ENCODE measurements around the gene FYN.
A peak's percentile ranks its signal among the peaks of the same experiment; 100 is the strongest.

FYN gene

DNA sequence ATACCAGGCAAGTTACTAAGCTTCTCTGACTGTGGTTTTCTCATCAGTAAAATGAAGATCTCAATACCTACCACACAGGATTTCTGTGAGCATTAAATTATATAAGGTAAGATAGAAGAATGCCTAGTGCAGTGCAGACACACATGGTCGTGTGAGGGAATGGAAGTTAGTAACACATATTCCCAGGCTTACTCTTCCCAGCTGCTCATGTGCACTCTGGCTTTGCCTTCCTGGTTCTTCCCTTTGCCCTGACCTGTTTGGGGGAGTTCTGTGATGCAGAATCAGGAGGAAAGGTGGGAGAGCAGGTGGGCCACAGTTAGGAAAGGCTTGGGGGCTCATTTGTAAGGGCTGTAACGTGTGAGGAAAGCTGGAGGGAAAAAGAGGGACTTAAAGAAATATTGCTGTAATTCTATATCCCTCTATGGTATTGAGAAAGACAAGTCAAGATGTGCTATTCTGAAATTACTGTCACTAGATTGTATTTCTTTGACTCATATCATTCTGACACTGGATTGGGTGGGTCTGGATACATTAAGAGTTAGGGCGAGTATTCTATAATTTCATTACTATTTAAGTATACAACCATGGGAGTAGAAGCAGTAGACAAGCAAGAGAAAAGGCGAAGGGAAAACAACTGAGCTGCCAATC, 47.7 kb downstream of the FYN start:
- DNase-seq (no peak), ATAC-seq (ENCODE audit: insufficient read depth, low read depth) (no peak)
- peaks cover 20% of the 10 kb centered on the region; the same call in 1 of the 2 replicates for H4K20me1 ChIP-seq (ENCODE audit: insufficient read depth, low read length)

DNA sequence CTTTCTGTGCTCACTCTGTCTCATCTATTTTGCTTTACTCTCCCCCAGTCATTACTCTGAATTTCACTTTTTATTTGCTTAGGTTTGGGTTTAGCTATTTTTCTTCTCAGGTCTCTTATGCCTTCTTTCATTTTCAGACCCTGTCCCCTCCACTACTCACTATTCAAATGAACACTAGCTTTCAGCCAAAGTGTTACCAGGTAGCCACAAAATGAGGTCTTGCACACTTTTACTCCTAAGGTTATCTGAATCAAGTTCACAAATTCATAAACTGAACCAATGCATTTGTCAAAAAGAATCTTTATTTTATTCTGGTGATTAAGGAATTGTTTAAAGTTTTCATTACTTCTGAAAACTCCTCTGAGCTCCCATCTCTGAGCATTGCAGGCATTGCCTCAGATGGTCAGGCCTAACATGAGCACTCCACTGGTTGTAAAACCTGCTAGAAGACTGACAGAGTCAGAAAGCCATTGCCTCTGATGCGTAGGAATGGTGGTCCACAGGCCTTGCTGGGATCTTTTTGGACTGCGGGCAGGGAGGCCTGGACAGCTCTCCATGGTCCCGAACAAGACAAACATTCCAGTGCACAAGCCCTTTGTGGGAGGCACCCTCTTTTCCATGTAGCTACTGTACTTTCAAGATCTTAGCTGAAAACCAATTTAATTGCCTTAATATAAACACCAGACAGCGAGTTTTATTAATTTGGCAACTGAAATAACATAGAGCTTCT, 48.5 kb downstream of the FYN start:
- no peaks in the 10 kb centered on the region for H3K27me3 ChIP-seq (ENCODE audit: insufficient read depth, low read length, poor library complexity)
- H3K9me3 ChIP-seq (ENCODE audit: insufficient read depth, low read length, severe bottlenecking): no peaks in the 10 kb centered on the region
- no peak for ATAC-seq (ENCODE audit: insufficient read depth, low read depth)
- peaks cover 24% of the 10 kb centered on the region; the same call in 1 of the 2 replicates for H3K36me3 ChIP-seq (ENCODE audit: insufficient read depth, low read length)
- no peak overlapping the region for H3K4me3 ChIP-seq (ENCODE audit: low read depth in 1 of 2, low read length in 2 of 2)
- H4K20me1 ChIP-seq (ENCODE audit: insufficient read depth, low read length): peaks cover 20% of the 10 kb centered on the region; the same call in 1 of the 2 replicates
- no peak overlapping the region for H3K9ac ChIP-seq (ENCODE audit: low read depth, low read length)
- no peak overlapping the region for H2AFZ ChIP-seq (ENCODE audit: low read depth, low read length)
- no peaks in the 10 kb centered on the region for H3K4me1 ChIP-seq (ENCODE audit: insufficient read depth, low read length)
- H3K4me2 ChIP-seq (ENCODE audit: insufficient read depth, low read length): no peak overlapping the region
- TF ChIP-seq CTCF (IDR thresholded peaks at IDR 0.05; ENCODE audit: borderline replicate concordance, extremely low read depth, low read length, poor library complexity, severe bottlenecking) (no peak), EZH2 (IDR thresholded peaks at IDR 0.05; ENCODE audit: borderline replicate concordance, low read depth, low read length, severe bottlenecking) (no peak)
- H3K79me2 ChIP-seq (ENCODE audit: insufficient read depth, low read length): peaks cover 39% of the 10 kb centered on the region
- H3K27ac ChIP-seq (ENCODE audit: low read length): no peak overlapping the region
- DNase-seq: no peak

More for the DNA sequence above, 47.7 kb downstream of the FYN start:
- Histone ChIP-seq H3K27ac (ENCODE audit: low read length) (no peak overlapping the region), H3K4me3 (ENCODE audit: low read depth in 1 of 2, low read length in 2 of 2) (no peak overlapping the region), H3K79me2 (ENCODE audit: insufficient read depth, low read length) (peaks cover 40% of the 10 kb centered on the region), H3K4me2 (ENCODE audit: insufficient read depth, low read length) (no peak overlapping the region), H2AFZ (ENCODE audit: low read depth, low read length) (no peak overlapping the region), H3K4me1 (ENCODE audit: insufficient read depth, low read length) (no peaks in the 10 kb centered on the region), H3K9me3 (ENCODE audit: insufficient read depth, low read length, severe bottlenecking) (no peaks in the 10 kb centered on the region), H3K27me3 (ENCODE audit: insufficient read depth, low read length, poor library complexity) (no peaks in the 10 kb centered on the region), H3K9ac (ENCODE audit: low read depth, low read length) (no peak overlapping the region), H3K36me3 (ENCODE audit: insufficient read depth, low read length) (peaks cover 24% of the 10 kb centered on the region; the same call in 1 of the 2 replicates)
- TF ChIP-seq CTCF (IDR thresholded peaks at IDR 0.05; ENCODE audit: borderline replicate concordance, extremely low read depth, low read length, poor library complexity, severe bottlenecking) (no peak), EZH2 (IDR thresholded peaks at IDR 0.05; ENCODE audit: borderline replicate concordance, low read depth, low read length, severe bottlenecking) (no peak)

DNA sequence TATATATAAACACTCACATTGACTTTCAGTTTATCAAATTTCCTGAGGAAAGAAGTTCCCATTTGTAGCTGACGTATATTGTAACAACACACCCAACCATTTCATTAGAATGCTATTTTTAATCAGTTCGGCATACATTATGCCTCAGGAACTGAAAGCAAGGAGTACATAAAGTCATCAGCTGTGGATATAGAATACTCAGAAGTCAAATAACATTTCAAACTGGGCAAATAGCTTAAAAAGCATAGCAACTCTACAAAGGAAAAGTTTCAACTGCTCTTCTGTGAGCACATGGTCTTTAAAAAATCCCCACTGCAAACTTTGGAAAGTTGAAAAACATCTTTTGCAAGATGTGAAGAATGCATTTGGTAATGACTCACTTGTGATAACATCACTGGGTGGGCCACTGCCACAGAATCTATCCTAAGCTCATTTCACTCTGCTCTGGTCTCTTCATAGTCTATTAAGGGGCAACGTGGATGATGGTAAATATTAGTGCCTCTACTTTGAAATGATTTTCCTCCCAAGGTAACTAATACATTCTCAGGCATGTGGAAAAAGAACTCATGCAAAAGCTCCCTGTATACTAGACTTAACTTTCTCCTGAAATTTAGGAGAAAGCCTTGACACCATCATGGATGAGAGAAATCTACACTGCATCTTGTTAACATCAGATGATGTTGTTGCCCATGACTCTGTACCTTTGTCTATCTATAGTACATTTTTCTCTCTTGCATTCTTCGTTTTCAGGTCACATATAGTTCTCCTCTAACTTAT, 49.2 kb downstream of the FYN start:
- ATAC-seq (ENCODE audit: insufficient read depth, low read depth) (peak; percentile 29; the same call in 1 of the 3 replicates), DNase-seq (no peak)
- no peak overlapping the region for H3K27ac ChIP-seq (ENCODE audit: low read length)
- H4K20me1 ChIP-seq (ENCODE audit: insufficient read depth, low read length): peaks cover 18% of the 10 kb centered on the region; the same call in 1 of the 2 replicates
- H3K9ac ChIP-seq (ENCODE audit: low read depth, low read length): no peak overlapping the region
- TF ChIP-seq EZH2 (IDR thresholded peaks at IDR 0.05; ENCODE audit: borderline replicate concordance, low read depth, low read length, severe bottlenecking): no peak
- TF ChIP-seq CTCF (IDR thresholded peaks at IDR 0.05; ENCODE audit: borderline replicate concordance, extremely low read depth, low read length, poor library complexity, severe bottlenecking): no peak
- no peaks in the 10 kb centered on the region for H3K9me3 ChIP-seq (ENCODE audit: insufficient read depth, low read length, severe bottlenecking)
- no peaks in the 10 kb centered on the region for H3K4me1 ChIP-seq (ENCODE audit: insufficient read depth, low read length)
- H3K27me3 ChIP-seq (ENCODE audit: insufficient read depth, low read length, poor library complexity): no peaks in the 10 kb centered on the region
- peaks cover 41% of the 10 kb centered on the region for H3K79me2 ChIP-seq (ENCODE audit: insufficient read depth, low read length)
- H3K4me2 ChIP-seq (ENCODE audit: insufficient read depth, low read length): no peak overlapping the region
- H2AFZ ChIP-seq (ENCODE audit: low read depth, low read length): no peak overlapping the region
- H3K4me3 ChIP-seq (ENCODE audit: low read depth in 1 of 2, low read length in 2 of 2): no peak overlapping the region
- peaks cover 23% of the 10 kb centered on the region; the same call in 1 of the 2 replicates for H3K36me3 ChIP-seq (ENCODE audit: insufficient read depth, low read length)
